ENCODE results near the gene MRM1. TPM values are rescaled to one million over a fixed set of nuclear protein-coding genes. Genes with fewer than 3 reads are reported as not detected.
"Not testable (repeated sequence)": the region's sequence is repeated elsewhere in the genome, so short reads cannot be mapped to it uniquely, and the experiment has no call there.

MRM1 gene
- total RNA-seq, 2 experiments from 2014 or later = 13.6 to 17.0 TPM

GRCh38 chr17:36593656-36594316 is 7.6 kb upstream of the MRM1 start:
- Mint-ChIP-seq H3K4me3 (no peak overlapping the region), H3K27ac (no peak overlapping the region), H3K4me1 (peaks cover 33% of the 10 kb centered on the region), H3K9me3 (ENCODE audit: low read depth) (no peaks in the 10 kb centered on the region), H3K36me3 (peaks cover 15% of the 10 kb centered on the region), H3K27me3 (no peaks in the 10 kb centered on the region)
- ATAC-seq (no peak), DNase-seq (peak; percentile 34)
- CTCF ChIA-PET = interaction anchor here (0.7 to 5.8 kb wide), 3 partner anchors 9 to 50 kb away, joined by 3 to 45 read pairs (median 3); partner anchors contain the start of genes GGNBP2 and MRM1

- no peak overlapping the region for H3K27ac Mint-ChIP-seq
- CTCF ChIA-PET = interaction anchor here (5.8 kb wide), 1 partner anchor 8 kb away, joined by 45 read pairs; the partner anchor contains the start of gene MRM1
- no peak for ATAC-seq
These were observed 6.6 kb upstream of the MRM1 start for GRCh38 chr17:36594626-36595401.

GRCh38 chr17:36597226-36597625 is 4.2 kb upstream of the MRM1 start:
- H3K4me3 Mint-ChIP-seq = no peak overlapping the region
- no peaks in the 10 kb centered on the region for H3K27me3 Mint-ChIP-seq
- H3K9me3 Mint-ChIP-seq (ENCODE audit: low read depth) = no peaks in the 10 kb centered on the region
- peaks cover 22% of the 10 kb centered on the region for H3K4me1 Mint-ChIP-seq
- H3K36me3 Mint-ChIP-seq = peaks cover 1% of the 10 kb centered on the region
- DNase-seq = peak; percentile 37
- H3K27ac Mint-ChIP-seq = no peak overlapping the region
- no peak for ATAC-seq
- CTCF ChIA-PET = no interaction called here

More at GRCh38 chr17:36594626-36595401, 6.6 kb upstream of the MRM1 start:
- Mint-ChIP-seq H3K9me3 (ENCODE audit: low read depth) (no peaks in the 10 kb centered on the region), H3K36me3 (peaks cover 6% of the 10 kb centered on the region), H3K4me3 (no peak overlapping the region), H3K4me1 (peaks cover 24% of the 10 kb centered on the region), H3K27me3 (no peaks in the 10 kb centered on the region)
- DNase-seq = peak; percentile 36

GRCh38 chr17:36597866-36598777 is 3.3 kb upstream of the MRM1 start:
- CTCF ChIA-PET = interaction anchor here (0.6 kb wide), 1 partner anchor 36 kb away, joined by 3 read pairs; no protein-coding TSS in a partner anchor
- no peak for ATAC-seq
- H3K4me3 Mint-ChIP-seq = no peak overlapping the region
- peaks cover 20% of the 10 kb centered on the region for H3K4me1 Mint-ChIP-seq
- DNase-seq = peak; percentile 36
- H3K36me3 Mint-ChIP-seq = peaks cover 1% of the 10 kb centered on the region
- H3K27me3 Mint-ChIP-seq = no peaks in the 10 kb centered on the region
- H3K27ac Mint-ChIP-seq = no peak overlapping the region
- H3K9me3 Mint-ChIP-seq (ENCODE audit: low read depth) = no peaks in the 10 kb centered on the region

GRCh38 chr17:36598951-36599401 is 2.4 kb upstream of the MRM1 start:
- no peaks in the 10 kb centered on the region for H3K9me3 Mint-ChIP-seq (ENCODE audit: low read depth)
- no peak for ATAC-seq
- DNase-seq = no peak
- H3K4me3 Mint-ChIP-seq = no peak overlapping the region
- H3K27ac Mint-ChIP-seq = no peak overlapping the region
- peaks cover 1% of the 10 kb centered on the region for H3K36me3 Mint-ChIP-seq
- H3K27me3 Mint-ChIP-seq = no peaks in the 10 kb centered on the region
- CTCF ChIA-PET = interaction anchor here (1.5 to 5.1 kb wide), 2 partner anchors 9 to 62 kb away, joined by 3 to 42 read pairs; partner anchors contain the start of genes MYO19 and PIGW
- peaks cover 23% of the 10 kb centered on the region for H3K4me1 Mint-ChIP-seq

GRCh38 chr17:36599546-36600250 is 1.7 kb upstream of the MRM1 start:
- Mint-ChIP-seq H3K27me3 (no peaks in the 10 kb centered on the region), H3K27ac (no peak overlapping the region), H3K36me3 (peaks cover 1% of the 10 kb centered on the region), H3K4me1 (peaks cover 30% of the 10 kb centered on the region), H3K9me3 (ENCODE audit: low read depth) (no peaks in the 10 kb centered on the region), H3K4me3 (no peak overlapping the region)
- DNase-seq (no peak), ATAC-seq (no peak)
- CTCF ChIA-PET = interaction anchor here (1.5 to 5.1 kb wide), 2 partner anchors 9 to 63 kb away, joined by 3 to 42 read pairs; partner anchors contain the start of genes MYO19 and PIGW

- H3K4me3 Mint-ChIP-seq = peak overlapping the region; percentile 85
- H3K27me3 Mint-ChIP-seq = no peaks in the 10 kb centered on the region
- ATAC-seq = no peak
These were observed 918 bp upstream of the MRM1 start for GRCh38 chr17:36600465-36600864.

GRCh38 chr17:36600936-36601302 is 464 bp upstream of the MRM1 start:
- H3K36me3 Mint-ChIP-seq = peaks cover 5% of the 10 kb centered on the region
- no peaks in the 10 kb centered on the region for H3K9me3 Mint-ChIP-seq (ENCODE audit: low read depth)
- DNase-seq (no peak), ATAC-seq (peak; percentile 13)
- peaks cover 38% of the 10 kb centered on the region for H3K4me1 Mint-ChIP-seq
- H3K27ac Mint-ChIP-seq = peak overlapping the region; percentile 87
- H3K27me3 Mint-ChIP-seq = no peaks in the 10 kb centered on the region
- CTCF ChIA-PET = interaction anchor here (1.3 to 5.1 kb wide), 9 partner anchors 9 to 773 kb away, joined by 3 to 65 read pairs (median 15); partner anchors contain the start of genes DHRS11, MYO19 and PIGW
- H3K4me3 Mint-ChIP-seq = peak overlapping the region; percentile 85

More at GRCh38 chr17:36600465-36600864, 918 bp upstream of the MRM1 start:
- DNase-seq = no peak
- Mint-ChIP-seq H3K27ac (peak overlapping the region; percentile 87), H3K9me3 (ENCODE audit: low read depth) (no peaks in the 10 kb centered on the region), H3K36me3 (peaks cover 2% of the 10 kb centered on the region), H3K4me1 (peaks cover 33% of the 10 kb centered on the region)
- CTCF ChIA-PET = interaction anchor here (1.5 to 5.1 kb wide), 5 partner anchors 9 to 773 kb away, joined by 6 to 65 read pairs (median 42); partner anchors contain the start of genes DHRS11, MYO19 and PIGW

GRCh38 chr17:36602030-36602748 is 806 bp downstream of the MRM1 start:
- no peak for DNase-seq
- H3K4me1 Mint-ChIP-seq = peaks cover 41% of the 10 kb centered on the region
- peak overlapping the region; percentile 85 for H3K4me3 Mint-ChIP-seq
- CTCF ChIA-PET = interaction anchor here (0.7 to 5.1 kb wide), 37 partner anchors 10 to 771 kb away, joined by 3 to 65 read pairs (median 5); partner anchors contain the start of genes AATF, DHRS11, GGNBP2 and MYO19
- H3K27ac Mint-ChIP-seq = peak overlapping the region; percentile 87
- peak; percentile 20 for ATAC-seq
- no peaks in the 10 kb centered on the region for H3K27me3 Mint-ChIP-seq
- H3K36me3 Mint-ChIP-seq = peaks cover 5% of the 10 kb centered on the region
- H3K9me3 Mint-ChIP-seq (ENCODE audit: low read depth) = no peaks in the 10 kb centered on the region

- Mint-ChIP-seq H3K4me3 (peak overlapping the region; percentile 85), H3K4me1 (peaks cover 41% of the 10 kb centered on the region), H3K27ac (peak overlapping the region; percentile 87), H3K9me3 (ENCODE audit: low read depth) (no peaks in the 10 kb centered on the region), H3K36me3 (peaks cover 5% of the 10 kb centered on the region), H3K27me3 (no peaks in the 10 kb centered on the region)
- CTCF ChIA-PET = interaction anchor here (0.7 to 5.1 kb wide), 32 partner anchors 9 to 773 kb away, joined by 3 to 65 read pairs (median 4); partner anchors contain the start of genes AATF, C17orf78, DHRS11 and GGNBP2
- ATAC-seq = no peak
- peak; percentile 84 for DNase-seq
These were observed 1.6 kb downstream of the MRM1 start for GRCh38 chr17:36602924-36603384.

- ATAC-seq; H3K4me3 Mint-ChIP-seq; H3K27me3 Mint-ChIP-seq; H3K9me3 Mint-ChIP-seq (ENCODE audit: low read depth); H3K36me3 Mint-ChIP-seq; DNase-seq; H3K27ac Mint-ChIP-seq: not testable (repeated sequence)
- CTCF ChIA-PET = interaction anchor here (4.1 kb wide), 1 partner anchor 443 kb away, joined by 22 read pairs; no protein-coding TSS in a partner anchor
- peaks cover 42% of the 10 kb centered on the region for H3K4me1 Mint-ChIP-seq
These were observed 3.6 kb downstream of the MRM1 start for GRCh38 chr17:36605028-36605427.

Measured in activated CD8-positive, alpha-beta memory T cell treated with anti-CD3 and anti-CD28 coated beads, Interleukin-2, amount 10 ng/mL, durations not matched to agents 7 days and 5 days (primary cell).